HCT116 (cell line): ENCODE results near the gene TMEM212.

Source experiments
- CTCF ChIP-seq, 3 experiments: fragments of 200-600 bp in 1 of 3; sonication (generic) in 1 of 3; IDR thresholded peaks in 2 of 3; conservative IDR thresholded peaks in 1 of 3; 2 replicates each; pipeline ENCODE4 v1.5.1; 2012 to 2017; ENCODE audit warnings: low read depth in 2 of 3, low read length in 2 of 3, antibody characterized with exemption in 1 of 3, borderline replicate concordance in 1 of 3, control low read depth in 1 of 3, mild to moderate bottlenecking in 1 of 3, mixed read lengths in 1 of 3, mixed run types in 1 of 3, moderate library complexity in 1 of 3; ENCODE audit not compliant: insufficient read depth in 1 of 3
- EZH2 ChIP-seq: fragments of 200-600 bp; sonication (generic); IDR thresholded peaks from 2 replicates; pipeline ENCODE4 v1.6.1; 2017; ENCODE audit warnings: antibody characterized with exemption, mixed run types
- RAD21 ChIP-seq: IDR thresholded peaks from 2 replicates; pipeline ENCODE4 v1.6.1; 2012; ENCODE audit warnings: low read depth, mild to moderate bottlenecking
- TF ChIP-seq, protein P1 (sequence below): IDR thresholded peaks from 2 replicates; pipeline ENCODE4 v1.6.1; 2012; ENCODE audit warnings: low read depth

DNA sequence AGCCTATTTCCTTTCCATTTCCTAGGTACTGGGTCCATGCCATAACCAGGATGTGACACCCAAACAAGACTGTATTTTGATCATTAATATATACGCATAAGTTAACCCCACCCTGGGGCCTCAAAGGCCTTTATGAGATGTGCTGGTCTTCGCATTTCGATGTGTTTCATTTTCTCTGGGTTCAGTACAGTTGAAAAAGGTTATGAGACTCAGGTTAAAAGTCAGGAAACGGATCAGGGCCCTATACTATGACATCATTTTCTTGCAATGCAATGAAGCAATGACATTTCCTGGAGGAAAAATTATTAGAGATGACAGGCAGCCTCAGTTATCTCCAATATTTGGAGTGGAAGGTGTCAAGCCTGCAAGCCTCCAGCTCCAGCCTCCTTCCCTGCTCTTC, 31.7 kb downstream of the TMEM212 start:
- TF ChIP-seq, protein P1, sequence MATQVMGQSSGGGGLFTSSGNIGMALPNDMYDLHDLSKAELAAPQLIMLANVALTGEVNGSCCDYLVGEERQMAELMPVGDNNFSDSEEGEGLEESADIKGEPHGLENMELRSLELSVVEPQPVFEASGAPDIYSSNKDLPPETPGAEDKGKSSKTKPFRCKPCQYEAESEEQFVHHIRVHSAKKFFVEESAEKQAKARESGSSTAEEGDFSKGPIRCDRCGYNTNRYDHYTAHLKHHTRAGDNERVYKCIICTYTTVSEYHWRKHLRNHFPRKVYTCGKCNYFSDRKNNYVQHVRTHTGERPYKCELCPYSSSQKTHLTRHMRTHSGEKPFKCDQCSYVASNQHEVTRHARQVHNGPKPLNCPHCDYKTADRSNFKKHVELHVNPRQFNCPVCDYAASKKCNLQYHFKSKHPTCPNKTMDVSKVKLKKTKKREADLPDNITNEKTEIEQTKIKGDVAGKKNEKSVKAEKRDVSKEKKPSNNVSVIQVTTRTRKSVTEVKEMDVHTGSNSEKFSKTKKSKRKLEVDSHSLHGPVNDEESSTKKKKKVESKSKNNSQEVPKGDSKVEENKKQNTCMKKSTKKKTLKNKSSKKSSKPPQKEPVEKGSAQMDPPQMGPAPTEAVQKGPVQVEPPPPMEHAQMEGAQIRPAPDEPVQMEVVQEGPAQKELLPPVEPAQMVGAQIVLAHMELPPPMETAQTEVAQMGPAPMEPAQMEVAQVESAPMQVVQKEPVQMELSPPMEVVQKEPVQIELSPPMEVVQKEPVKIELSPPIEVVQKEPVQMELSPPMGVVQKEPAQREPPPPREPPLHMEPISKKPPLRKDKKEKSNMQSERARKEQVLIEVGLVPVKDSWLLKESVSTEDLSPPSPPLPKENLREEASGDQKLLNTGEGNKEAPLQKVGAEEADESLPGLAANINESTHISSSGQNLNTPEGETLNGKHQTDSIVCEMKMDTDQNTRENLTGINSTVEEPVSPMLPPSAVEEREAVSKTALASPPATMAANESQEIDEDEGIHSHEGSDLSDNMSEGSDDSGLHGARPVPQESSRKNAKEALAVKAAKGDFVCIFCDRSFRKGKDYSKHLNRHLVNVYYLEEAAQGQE = no peak
- TF ChIP-seq EZH2 (no peak), CTCF (IDR thresholded peaks at IDR 0.05 in 2 of 3, conservative IDR thresholded peaks at IDR 0.05 in 1 of 3; ENCODE audit: borderline replicate concordance in 1 of 3, insufficient read depth in 1 of 3, low read depth in 2 of 3, low read length in 2 of 3) (no peak), RAD21 (no peak)
